Adrenal gland (tissue), 12 donors: Measurements from ENCODE around the gene SLAMF8. TPM values are rescaled to one million over a fixed set of nuclear protein-coding genes. Genes with fewer than 3 reads are reported as not detected.
A peak's percentile ranks its signal among the peaks of the same experiment; 100 is the strongest.

Source experiments
- DNase-seq, 7 donors: peaks; one replicate each; pipeline ENCODE4 v3.0.0-alpha.2; 2019 to 2020
- H3K27ac ChIP-seq, 5 donors: fragments of 200-600 bp; sonication (generic) in 4 of 5; 1 replicate in 3 of 5; 2 replicates in 2 of 5; pipeline versions ENCODE4 v1.5.1 to v1.8.0; 2016 to 2020; ENCODE audit warnings: mild to moderate bottlenecking in 1 of 5
- H3K27me3 ChIP-seq: fragments of 200-600 bp; 2 replicates; pipeline ENCODE4 v1.8.0; 2021
- H3K36me3 ChIP-seq, 2 donors: fragments of 200-600 bp; replicated peaks in 1 of 2; 1 replicate in 1 of 2; 2 replicates in 1 of 2; pipeline versions ENCODE4 v1.5.1 to v1.8.0; 2018 to 2022
- H3K4me1 ChIP-seq, 2 donors: fragments of 200-600 bp; replicated peaks in 1 of 2; 1 replicate in 1 of 2; 2 replicates in 1 of 2; pipeline versions ENCODE4 v1.5.1 to v1.8.0; 2018 to 2021
- H3K4me3 ChIP-seq, 4 donors: fragments of 200-600 bp; sonication (generic) in 3 of 4; one replicate each; pipeline ENCODE4 v1.5.1; 2016 to 2018
- H3K9me3 ChIP-seq, 3 donors: fragments of 200-600 bp; sonication (generic) in 1 of 3; replicated peaks in 1 of 3; 1 replicate in 2 of 3; 2 replicates in 1 of 3; pipeline versions ENCODE4 v1.5.1 to v1.8.0; 2016 to 2021
- CTCF ChIP-seq, 6 experiments: fragments of 450-650 bp in 4 of 6; fragments of 200-600 bp in 2 of 6; sonication (generic) in 1 of 6; IDR thresholded peaks; 1 replicate in 5 of 6; 2 replicates in 1 of 6; pipeline versions ENCODE4 v1.5.1 to v1.8.0; 2016 to 2021; ENCODE audit warnings: antibody characterized with exemption in 6 of 6, mild to moderate bottlenecking in 2 of 6, moderate library complexity in 1 of 6
- POLR2A ChIP-seq, 2 donors: fragments of 450-650 bp; IDR thresholded peaks; one replicate each; pipeline ENCODE4 v1.6.1; 2017; ENCODE audit warnings: antibody characterized with exemption in 2 of 2, mild to moderate bottlenecking in 2 of 2, moderate library complexity in 1 of 2
- WGBS, 4 donors: extraction: QIAGEN DNeasy Blood & Tissue Kit in 2 of 4; methylation state at CpG; one replicate each; pipeline versions ENCODE4 v1.1.5 to v1.1.7; 2013 to 2017; 5-methylcytosine and 5-hydroxymethylcytosine counted together
- intact Hi-C, 2 donors: fragments of 100-400 bp; cut with DNase I; formaldehyde crosslinking; loops; one replicate each; pipeline versions ENCODE4 v1.14.1 to v1.15.0; 2022 to 2023
- polyA plus RNA-seq, 3 donors: library from polyadenylated mRNA; stranded (reverse); fragments of 200-250 nt in 2 of 3; fragments of 350-450 nt in 1 of 3; fragmentation: Illumina TruSeq in 1 of 3; extraction: RNeasy Lipid Tissue Mini Kit (QIAGEN cat#74804) in 1 of 3; gene quantifications; one replicate each; pipeline ENCODE4 v1.2.3, GENCODE V29; 2013 to 2014
- total RNA-seq, 9 donors: library from RNA; depleted of rRNA in 4 of 9; stranded (reverse); fragments of >200 nt in 4 of 9; fragments of 120-200 nt in 1 of 9; fragmentation: NEBNext Ultra II Directional in 1 of 9; extraction: Animal tissue kit (Norgen Biotek cat#: 25700) in 1 of 9; gene quantifications; one replicate each; pipeline versions ENCODE4 v1.1.0 to v1.2.4, GENCODE V29; 2013 to 2023
- donor health status: healthy with polysubstance abuse.
- donor health status: Bipolar disorder and iron deficiency.
- donor health status: DM: yes; HTN: yes; CAD: no.
- donor health status: DM: no; HTN: no; CAD: no.
- donor health status: DM: no; HTN: no; CAD: no.
- donor health status: DM: yes; HTN: yes; CAD: no.

The SLAMF8 gene
- total and polyA plus RNA-seq, 12 donors = 0.55 to 24.2 (median 9.0) TPM

DNA sequence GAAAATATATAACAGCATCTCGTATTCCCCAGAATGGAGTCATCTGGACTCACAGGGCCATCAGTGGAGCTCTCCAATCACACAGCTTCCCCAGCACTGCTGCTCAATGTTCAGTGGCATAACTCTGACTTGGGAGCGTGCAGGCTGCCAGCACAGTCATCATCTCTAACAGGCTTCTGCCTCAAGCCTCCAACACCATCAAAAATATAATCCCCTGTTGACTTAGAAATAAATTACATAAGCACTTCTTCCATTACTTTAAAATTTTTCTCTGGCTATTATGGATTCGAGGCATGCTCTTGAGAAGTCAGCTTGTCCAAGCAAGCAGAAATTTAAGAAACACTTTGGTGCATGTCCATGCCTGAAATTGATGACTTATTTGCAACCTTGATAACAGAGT, 39.7 kb upstream of the SLAMF8 start:
- 41 to 56% (median 45%) methylated on average over 3 of the region's 3 CpGs for WGBS, 4 donors
- no peaks in the 10 kb centered on the region for H3K36me3 ChIP-seq
- DNase-seq = peak in 6 of 7 donors; percentile 33 to 69 (median 56)
- peak overlapping the region in 1 of 5 donors; percentile 27 for H3K27ac ChIP-seq
- H3K4me1 ChIP-seq = peaks cover 0 to 20% of the 10 kb centered on the region in 2 donors
- intact Hi-C loops = no loop called here
- no peak for TF ChIP-seq CTCF (IDR thresholded peaks at IDR 0.05)
- TF ChIP-seq POLR2A (IDR thresholded peaks at IDR 0.05) = no peak
- no peaks in the 10 kb centered on the region for H3K27me3 ChIP-seq
- H3K9me3 ChIP-seq = no peaks in the 10 kb centered on the region
- no peak overlapping the region for H3K4me3 ChIP-seq

DNA sequence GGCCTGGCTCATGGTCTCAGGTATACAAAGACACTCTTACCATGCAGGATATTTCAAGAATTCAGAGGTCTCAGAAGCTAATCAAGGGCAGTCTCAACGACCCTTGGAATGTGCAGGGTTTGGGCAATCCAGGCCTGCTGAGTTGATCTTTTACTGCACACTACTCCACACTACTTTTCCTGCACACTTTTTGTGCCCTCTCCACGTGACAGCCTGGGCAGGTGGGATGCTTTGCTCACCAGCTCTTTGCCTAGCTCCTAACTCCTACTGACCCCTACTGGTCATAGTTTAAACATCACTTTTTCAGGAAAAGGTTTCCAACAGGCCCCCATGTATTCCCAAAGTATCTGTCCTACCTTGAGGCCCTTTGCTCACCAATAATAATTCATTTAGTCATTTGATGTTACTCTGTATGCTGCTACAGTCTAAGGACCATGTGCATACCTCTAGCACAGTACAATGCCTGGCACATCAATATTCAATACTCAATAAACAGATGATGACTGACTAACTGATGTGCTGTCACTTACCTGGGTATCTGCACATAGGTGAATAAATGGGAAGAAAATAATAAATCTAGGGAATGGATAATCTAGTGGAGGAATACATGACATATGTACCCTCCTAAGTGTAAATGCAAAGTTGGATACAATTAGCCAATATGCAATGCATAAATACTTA, 36.3 kb upstream of the SLAMF8 start:
- H3K4me3 ChIP-seq = no peak overlapping the region
- intact Hi-C loops = loop anchor here in 1 of 2 donors (10.0 kb wide), 1 partner anchor 214 kb away; no protein-coding TSS in a partner anchor
- no peaks in the 10 kb centered on the region for H3K9me3 ChIP-seq
- TF ChIP-seq CTCF (IDR thresholded peaks at IDR 0.05) (peak; percentile 27 to 63 (median 54)), POLR2A (IDR thresholded peaks at IDR 0.05) (no peak)
- peak in 3 of 7 donors; percentile 26 to 37 (median 29) for DNase-seq
- 12 to 22% (median 17%) methylated on average over 2 of the region's 2 CpGs for WGBS, 4 donors
- peaks cover 0 to 20% of the 10 kb centered on the region in 2 donors for H3K4me1 ChIP-seq
- no peaks in the 10 kb centered on the region for H3K27me3 ChIP-seq
- H3K36me3 ChIP-seq = no peaks in the 10 kb centered on the region
- no peak overlapping the region for H3K27ac ChIP-seq

DNA sequence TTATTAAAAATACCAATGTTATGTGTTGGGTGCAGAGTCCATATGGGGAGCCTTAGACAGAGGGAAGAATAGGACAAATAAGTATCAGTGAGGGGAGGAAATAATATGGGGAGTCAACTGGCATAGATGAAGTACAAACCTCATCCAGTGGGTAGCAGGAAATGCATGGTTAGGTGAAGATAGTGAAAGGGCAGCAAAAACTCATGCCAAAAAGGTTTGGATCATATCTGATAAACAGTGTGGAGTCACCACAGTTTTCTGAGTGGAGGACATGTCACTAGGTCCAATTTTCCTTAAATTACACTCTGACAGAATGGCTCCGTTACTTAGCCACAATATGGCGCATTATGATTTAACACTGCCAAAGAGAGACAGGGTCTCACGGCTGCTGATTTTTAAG, 35.6 kb upstream of the SLAMF8 start:
- intact Hi-C loops = loop anchor here in 1 of 2 donors (10.0 kb wide), 1 partner anchor 214 kb away; no protein-coding TSS in a partner anchor
- Histone ChIP-seq H3K4me3 (no peak overlapping the region), H3K27ac (no peak overlapping the region), H3K9me3 (no peaks in the 10 kb centered on the region), H3K27me3 (no peaks in the 10 kb centered on the region), H3K4me1 (peaks cover 0 to 15% of the 10 kb centered on the region in 2 donors), H3K36me3 (no peaks in the 10 kb centered on the region)
- WGBS, 4 donors = 54 to 61% (median 56%) methylated on average over 3 of the region's 3 CpGs
- no peak for DNase-seq
- no peak for TF ChIP-seq CTCF (IDR thresholded peaks at IDR 0.05)
- no peak for TF ChIP-seq POLR2A (IDR thresholded peaks at IDR 0.05)

GRCh38 chr1:159791461-159791860, 35.2 kb upstream of the SLAMF8 start:
- WGBS, 4 donors = 16 to 35% (median 19%) methylated on average over 3 of the region's 3 CpGs
- intact Hi-C loops = loop anchor here in 1 of 2 donors (10.0 kb wide), 1 partner anchor 213 kb away; no protein-coding TSS in a partner anchor
- no peak for DNase-seq

More at GRCh38 chr1:159791461-159791860, 35.2 kb upstream of the SLAMF8 start:
- H3K27ac ChIP-seq = no peak overlapping the region
- no peaks in the 10 kb centered on the region for H3K27me3 ChIP-seq
- no peaks in the 10 kb centered on the region for H3K9me3 ChIP-seq
- H3K4me3 ChIP-seq = no peak overlapping the region
- TF ChIP-seq POLR2A (IDR thresholded peaks at IDR 0.05) = no peak
- TF ChIP-seq CTCF (IDR thresholded peaks at IDR 0.05) = no peak
- H3K4me1 ChIP-seq = peaks cover 0 to 11% of the 10 kb centered on the region in 2 donors
- no peaks in the 10 kb centered on the region for H3K36me3 ChIP-seq
